MM.1S (cell line): ENCODE results near the gene RNF220.

Source experiments
- DNase-seq: peaks from one replicate; pipeline ENCODE4 v3.0.0-alpha.2; 2015
- H2AFZ ChIP-seq: fragments of 300-600 bp; sonication (generic); 2 replicates; pipeline ENCODE4 v1.6.0; 2016; ENCODE audit warnings: antibody characterized with exemption, low read length
- H3F3A ChIP-seq: fragments of 300-600 bp; sonication (generic); 2 replicates; pipeline ENCODE4 v1.6.1; 2016; ENCODE audit warnings: mild to moderate bottlenecking, antibody characterized with exemption, low read length, moderate library complexity, mixed read lengths; ENCODE audit not compliant: insufficient read depth
- H3K27ac ChIP-seq: fragments of 300-600 bp; sonication (generic); 2 replicates; pipeline ENCODE4 v1.5.1; 2016; ENCODE audit warnings: mild to moderate bottlenecking, low read length
- H3K27me3 ChIP-seq: fragments of 300-600 bp; sonication (generic); replicated peaks from 2 replicates; pipeline ENCODE4 v1.6.0; 2016; ENCODE audit warnings: low read length; ENCODE audit not compliant: insufficient read depth
- H3K36me3 ChIP-seq: fragments of 300-600 bp; sonication (generic); replicated peaks from 2 replicates; pipeline ENCODE4 v1.6.1; 2016; ENCODE audit warnings: mild to moderate bottlenecking, low read length, mixed read lengths; ENCODE audit not compliant: insufficient read depth
- H3K4me1 ChIP-seq: fragments of 300-600 bp; sonication (generic); 2 replicates; pipeline ENCODE4 v1.6.1; 2016; ENCODE audit warnings: low read length, mixed read lengths
- H3K4me2 ChIP-seq: fragments of 300-600 bp; sonication (generic); 2 replicates; pipeline ENCODE4 v1.6.0; 2016; ENCODE audit warnings: low read depth, low read length
- H3K4me3 ChIP-seq: fragments of 300-600 bp; sonication (generic); 2 replicates; pipeline ENCODE4 v1.5.1; 2016; ENCODE audit warnings: low read length, mixed read lengths
- H3K79me2 ChIP-seq: fragments of 300-600 bp; sonication (generic); 2 replicates; pipeline ENCODE4 v1.6.1; 2016; ENCODE audit warnings: mixed run types, low read length, mixed read lengths
- H3K9ac ChIP-seq: fragments of 300-600 bp; sonication (generic); 2 replicates; pipeline ENCODE4 v1.6.1; 2016; ENCODE audit warnings: low read length, mixed read lengths
- H3K9me2 ChIP-seq: fragments of 300-600 bp; sonication (generic); replicated peaks from 2 replicates; pipeline ENCODE4 v1.6.1; 2016; ENCODE audit warnings: mild to moderate bottlenecking, low read length, mixed read lengths; ENCODE audit not compliant: insufficient read depth
- H3K9me3 ChIP-seq: fragments of 300-600 bp; sonication (generic); replicated peaks from 2 replicates; pipeline ENCODE4 v1.6.1; 2016; ENCODE audit warnings: mild to moderate bottlenecking, low read length, mixed read lengths; ENCODE audit not compliant: insufficient read depth
- H4K20me1 ChIP-seq: fragments of 300-600 bp; sonication (generic); 2 replicates; pipeline ENCODE4 v1.6.1; 2016; ENCODE audit warnings: mild to moderate bottlenecking, low read length, moderate library complexity, mixed read lengths; ENCODE audit not compliant: insufficient read depth
- EZH2 ChIP-seq: fragments of 300-600 bp; sonication (generic); optimal IDR thresholded peaks from 2 replicates; pipeline ENCODE3; 2017; ENCODE audit warnings: low read depth, mild to moderate bottlenecking, antibody characterized with exemption, low read length, mixed read lengths
- EZH2phosphoT487 ChIP-seq: fragments of 300-600 bp; sonication (generic); IDR thresholded peaks from 2 replicates; pipeline ENCODE4 v1.6.1; 2018; ENCODE audit warnings: antibody characterized with exemption, low read length
- TF ChIP-seq, protein P1 (sequence below): fragments of 300-600 bp; sonication (generic); IDR thresholded peaks from 2 replicates; pipeline ENCODE4 v1.5.1; 2016; ENCODE audit warnings: antibody characterized with exemption, low read length, mixed read lengths

RNF220 gene

DNA sequence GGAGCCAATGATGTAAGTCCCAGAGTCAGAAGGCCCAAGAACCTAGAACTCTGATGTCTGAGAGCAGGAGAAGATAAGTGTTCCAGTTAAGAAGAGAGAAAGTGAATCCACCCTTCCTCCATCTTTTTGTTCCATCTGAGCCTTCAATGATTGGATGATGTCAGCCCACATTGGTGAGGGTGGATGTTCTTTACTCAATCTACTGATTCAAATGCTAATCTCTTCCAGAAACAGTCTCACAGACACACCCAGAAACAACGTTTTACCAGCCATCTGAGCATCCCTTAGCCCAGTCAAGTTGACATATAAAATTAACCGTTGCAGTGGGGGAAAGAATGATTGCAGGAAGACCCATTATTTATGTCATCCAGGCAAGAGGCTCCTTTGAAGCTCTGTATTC, 16.5 kb upstream of the RNF220 start:
- Histone ChIP-seq H3K4me3 (no peak overlapping the region), H3F3A (no peaks in the 10 kb centered on the region), H2AFZ (no peak overlapping the region), H3K79me2 (no peaks in the 10 kb centered on the region), H3K27me3 (no peaks in the 10 kb centered on the region), H3K9me2 (no peaks in the 10 kb centered on the region), H3K36me3 (no peaks in the 10 kb centered on the region), H3K4me2 (no peak overlapping the region), H3K27ac (no peak overlapping the region), H4K20me1 (no peaks in the 10 kb centered on the region), H3K9ac (no peak overlapping the region), H3K4me1 (0 out of 2 replicates have a peak, but pooled peaks cover 3% of the 10 kb centered on the region), H3K9me3 (no peaks in the 10 kb centered on the region)
- no peak for DNase-seq
- TF ChIP-seq EZH2 (no peak), EZH2phosphoT487 (no peak)
- TF ChIP-seq, protein P1, sequence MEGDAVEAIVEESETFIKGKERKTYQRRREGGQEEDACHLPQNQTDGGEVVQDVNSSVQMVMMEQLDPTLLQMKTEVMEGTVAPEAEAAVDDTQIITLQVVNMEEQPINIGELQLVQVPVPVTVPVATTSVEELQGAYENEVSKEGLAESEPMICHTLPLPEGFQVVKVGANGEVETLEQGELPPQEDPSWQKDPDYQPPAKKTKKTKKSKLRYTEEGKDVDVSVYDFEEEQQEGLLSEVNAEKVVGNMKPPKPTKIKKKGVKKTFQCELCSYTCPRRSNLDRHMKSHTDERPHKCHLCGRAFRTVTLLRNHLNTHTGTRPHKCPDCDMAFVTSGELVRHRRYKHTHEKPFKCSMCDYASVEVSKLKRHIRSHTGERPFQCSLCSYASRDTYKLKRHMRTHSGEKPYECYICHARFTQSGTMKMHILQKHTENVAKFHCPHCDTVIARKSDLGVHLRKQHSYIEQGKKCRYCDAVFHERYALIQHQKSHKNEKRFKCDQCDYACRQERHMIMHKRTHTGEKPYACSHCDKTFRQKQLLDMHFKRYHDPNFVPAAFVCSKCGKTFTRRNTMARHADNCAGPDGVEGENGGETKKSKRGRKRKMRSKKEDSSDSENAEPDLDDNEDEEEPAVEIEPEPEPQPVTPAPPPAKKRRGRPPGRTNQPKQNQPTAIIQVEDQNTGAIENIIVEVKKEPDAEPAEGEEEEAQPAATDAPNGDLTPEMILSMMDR: no peak

DNA sequence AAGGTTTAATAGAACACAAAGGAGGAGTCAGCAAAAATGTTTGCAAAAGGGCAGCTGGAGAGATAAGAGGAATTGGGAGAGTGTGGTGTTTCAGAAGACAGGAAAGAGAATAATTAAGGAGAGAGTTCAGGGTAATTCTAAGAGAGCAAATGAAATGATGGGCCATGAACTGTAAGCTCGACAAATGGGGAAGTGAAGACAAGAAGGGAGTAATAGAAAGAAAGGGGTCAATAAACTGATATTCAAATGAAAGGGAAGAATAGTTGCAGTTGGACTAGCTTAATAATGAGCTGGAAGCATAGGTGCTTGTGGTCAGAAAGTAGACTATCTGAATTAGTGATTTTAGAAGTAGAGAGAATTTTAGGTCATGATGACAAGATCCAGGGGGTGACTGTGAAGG, 15.6 kb upstream of the RNF220 start:
- no peaks in the 10 kb centered on the region for H3K9me2 ChIP-seq

DNA sequence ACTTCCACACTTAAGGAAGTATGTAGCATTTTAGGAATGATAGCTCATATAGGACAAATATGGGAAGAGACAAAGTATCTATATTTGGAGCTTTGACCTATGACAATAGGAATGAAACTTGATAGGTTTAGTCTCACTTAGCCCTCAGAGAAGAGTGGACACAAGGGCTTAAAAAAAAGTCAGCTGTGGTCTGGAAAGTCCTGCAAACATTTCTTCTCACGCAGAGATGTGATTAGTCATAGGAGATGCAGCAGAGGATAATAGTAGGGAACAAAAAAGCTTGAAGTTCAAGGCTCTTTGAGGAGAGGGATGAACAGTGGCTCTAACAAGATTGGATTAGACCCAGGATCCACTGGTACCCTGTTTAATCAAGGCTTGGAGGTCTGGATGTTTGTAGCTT, 14.8 kb upstream of the RNF220 start:
- DNase-seq: no peak
- no peaks in the 10 kb centered on the region for H3K36me3 ChIP-seq
- no peak overlapping the region for H2AFZ ChIP-seq
- H3K4me3 ChIP-seq: no peak overlapping the region
- no peak overlapping the region for H3K4me2 ChIP-seq
- H3K4me1 ChIP-seq: 0 out of 2 replicates have a peak, but pooled peaks cover 3% of the 10 kb centered on the region
- no peaks in the 10 kb centered on the region for H3K9me3 ChIP-seq
- no peaks in the 10 kb centered on the region for H3K9me2 ChIP-seq
- H3K27me3 ChIP-seq: no peaks in the 10 kb centered on the region
- no peaks in the 10 kb centered on the region for H3K79me2 ChIP-seq
- H3K9ac ChIP-seq: no peak overlapping the region
- TF ChIP-seq EZH2phosphoT487 (no peak), EZH2 (no peak)
- TF ChIP-seq, protein P1: no peak
- H3F3A ChIP-seq: no peaks in the 10 kb centered on the region
- no peak overlapping the region for H3K27ac ChIP-seq
- H4K20me1 ChIP-seq: no peaks in the 10 kb centered on the region

More for the DNA sequence above, 15.6 kb upstream of the RNF220 start:
- no peak overlapping the region for H3K27ac ChIP-seq
- TF ChIP-seq EZH2phosphoT487 (no peak), EZH2 (no peak)
- TF ChIP-seq, protein P1: no peak
- no peaks in the 10 kb centered on the region for H3K9me3 ChIP-seq
- DNase-seq: no peak
- 0 out of 2 replicates have a peak, but pooled peaks cover 3% of the 10 kb centered on the region for H3K4me1 ChIP-seq
- H3K4me2 ChIP-seq: no peak overlapping the region
- no peaks in the 10 kb centered on the region for H4K20me1 ChIP-seq
- H3K36me3 ChIP-seq: no peaks in the 10 kb centered on the region
- no peaks in the 10 kb centered on the region for H3K27me3 ChIP-seq
- no peak overlapping the region for H3K9ac ChIP-seq
- H3F3A ChIP-seq: no peaks in the 10 kb centered on the region
- no peak overlapping the region for H3K4me3 ChIP-seq
- no peak overlapping the region for H2AFZ ChIP-seq
- H3K79me2 ChIP-seq: no peaks in the 10 kb centered on the region
